CD14-positive monocyte (primary cell): ENCODE measurements around the gene IFNW1. TPM values are rescaled to one million over a fixed set of nuclear protein-coding genes. Genes with fewer than 3 reads are reported as not detected.

ENCODE experiments used
- DNase-seq, 3 donors: peaks; one replicate each; pipeline ENCODE4 v3.0.0-alpha.2; 2011 to 2022
- H2AFZ ChIP-seq: 2 replicates; pipeline ENCODE4 v1.6.0; 2012; ENCODE audit warnings: mild to moderate bottlenecking, low read depth, low read length, inconsistent platforms; ENCODE audit not compliant: insufficient read depth, poor library complexity, severe bottlenecking
- H3K27ac ChIP-seq, 2 donors: 1 replicate in 1 of 2; 2 replicates in 1 of 2; pipeline ENCODE4 v1.5.1; 2012 to 2013; ENCODE audit warnings: low read length in 2 of 2, control low read depth in 1 of 2, inconsistent platforms in 1 of 2, low read depth in 1 of 2, mild to moderate bottlenecking in 1 of 2
- H3K27me3 ChIP-seq, 2 donors: one replicate each; pipeline versions ENCODE4 v1.6.0 to v1.6.1; 2011 to 2013; ENCODE audit warnings: low read length in 2 of 2; ENCODE audit not compliant: control insufficient read depth in 2 of 2, insufficient read depth in 2 of 2
- H3K36me3 ChIP-seq, 2 donors: replicated peaks in 1 of 2; 1 replicate in 1 of 2; 2 replicates in 1 of 2; pipeline versions ENCODE4 v1.5.1 to v1.6.1; 2012 to 2013; ENCODE audit warnings: low read length in 2 of 2, control low read depth in 1 of 2, inconsistent platforms in 1 of 2, mild to moderate bottlenecking in 1 of 2; ENCODE audit not compliant: insufficient read depth in 2 of 2, control insufficient read depth in 1 of 2
- H3K4me1 ChIP-seq, 2 donors: 1 replicate in 1 of 2; 2 replicates in 1 of 2; pipeline versions ENCODE4 v1.5.1 to v1.6.1; 2012 to 2013; ENCODE audit warnings: low read length in 2 of 2, control low read depth in 1 of 2, inconsistent platforms in 1 of 2, mild to moderate bottlenecking in 1 of 2, moderate library complexity in 1 of 2; ENCODE audit not compliant: insufficient read depth in 2 of 2, control insufficient read depth in 1 of 2
- H3K4me2 ChIP-seq: replicated peaks from 2 replicates; pipeline ENCODE3; 2012; ENCODE audit warnings: low read length, moderate library complexity, mild to moderate bottlenecking; ENCODE audit not compliant: poor library complexity, severe bottlenecking; ENCODE audit errors: extremely low read depth
- H3K4me3 ChIP-seq, 3 experiments: fragments of 200-600 bp in 1 of 3; sonication (generic) in 1 of 3; replicated peaks in 1 of 3; 1 replicate in 2 of 3; 2 replicates in 1 of 3; pipeline ENCODE4 v1.5.1; 2011 to 2013; ENCODE audit warnings: low read length in 3 of 3, mild to moderate bottlenecking in 3 of 3, control low read depth in 2 of 3, low read depth in 2 of 3, inconsistent platforms in 1 of 3, moderate library complexity in 1 of 3
- H3K79me2 ChIP-seq: 2 replicates; pipeline ENCODE4 v1.6.0; 2012; ENCODE audit warnings: mild to moderate bottlenecking, control low read depth, inconsistent platforms, low read length, moderate library complexity; ENCODE audit not compliant: insufficient read depth
- H3K9ac ChIP-seq: 2 replicates; pipeline ENCODE4 v1.6.0; 2017; ENCODE audit warnings: low read length, mild to moderate bottlenecking; ENCODE audit not compliant: insufficient read depth, poor library complexity, severe bottlenecking
- H3K9me3 ChIP-seq, 2 donors: replicated peaks in 1 of 2; 1 replicate in 1 of 2; 2 replicates in 1 of 2; pipeline versions ENCODE4 v1.5.1 to v1.6.1; 2012 to 2013; ENCODE audit warnings: low read length in 2 of 2, control low read depth in 1 of 2; ENCODE audit not compliant: control insufficient read depth in 1 of 2, insufficient read depth in 1 of 2
- H4K20me1 ChIP-seq: 2 replicates; pipeline ENCODE4 v1.6.0; 2012; ENCODE audit warnings: mild to moderate bottlenecking, low read length, control low read depth, moderate library complexity; ENCODE audit not compliant: insufficient read depth
- H3K27ac Mint-ChIP-seq, 7 donors: one replicate each; pipeline ENCODE4 v1.8.0; 2020; ENCODE audit warnings: mild to moderate bottlenecking in 7 of 7, mixed read lengths in 7 of 7, moderate library complexity in 6 of 7, inconsistent platforms in 2 of 7
- H3K27me3 Mint-ChIP-seq, 3 donors: one replicate each; pipeline ENCODE4 v1.8.0; 2021 to 2022; ENCODE audit warnings: low read depth in 3 of 3, mild to moderate bottlenecking in 3 of 3, mixed read lengths in 3 of 3, moderate library complexity in 3 of 3, inconsistent platforms in 1 of 3
- H3K36me3 Mint-ChIP-seq, 2 donors: one replicate each; pipeline ENCODE4 v1.8.0; 2020; ENCODE audit warnings: mixed read lengths in 2 of 2, inconsistent platforms in 1 of 2, mild to moderate bottlenecking in 1 of 2
- H3K4me1 Mint-ChIP-seq: one replicate; pipeline ENCODE4 v1.8.0; 2020; ENCODE audit warnings: mild to moderate bottlenecking, mixed read lengths
- H3K4me3 Mint-ChIP-seq, 2 donors: one replicate each; pipeline ENCODE4 v1.8.0; 2020; ENCODE audit warnings: mild to moderate bottlenecking in 2 of 2, mixed read lengths in 2 of 2, moderate library complexity in 1 of 2
- H3K9me3 Mint-ChIP-seq, 7 donors: one replicate each; pipeline ENCODE4 v1.8.0; 2020 to 2022; ENCODE audit warnings: mixed read lengths in 7 of 7, mild to moderate bottlenecking in 6 of 7, moderate library complexity in 6 of 7, inconsistent platforms in 2 of 7
- CTCF ChIP-seq: fragments of 200-600 bp; IDR thresholded peaks from one replicate; pipeline ENCODE4 v1.8.0; 2022; ENCODE audit warnings: antibody characterized with exemption, mild to moderate bottlenecking
- WGBS: methylation state at CpG from one replicate; pipeline ENCODE4 v1.1.5; 2013; ENCODE audit warnings: missing lambda C conversion rate; ENCODE audit not compliant: insufficient coverage; 5-methylcytosine and 5-hydroxymethylcytosine counted together
- intact Hi-C, 2 donors: fragments of 100-400 bp; cut with micrococcal nuclease; formaldehyde crosslinking; loops; one replicate each; pipeline versions ENCODE4 v1.15.0 to v1.15.1; 2023
- polyA plus RNA-seq, 3 donors: library from polyadenylated mRNA; depleted of rRNA in 1 of 3; unstranded in 2 of 3; stranded (reverse) in 1 of 3; fragments of 300-500 nt in 2 of 3; fragments of >200 nt in 1 of 3; fragmentation: Illumina TruSeq in 2 of 3; gene quantifications; 1 replicate in 2 of 3; 2 replicates in 1 of 3; pipeline ENCODE4 v1.2.3, GENCODE V29; 2012 to 2021

IFNW1 gene
- polyA plus RNA-seq, 3 donors = not detected

DNA sequence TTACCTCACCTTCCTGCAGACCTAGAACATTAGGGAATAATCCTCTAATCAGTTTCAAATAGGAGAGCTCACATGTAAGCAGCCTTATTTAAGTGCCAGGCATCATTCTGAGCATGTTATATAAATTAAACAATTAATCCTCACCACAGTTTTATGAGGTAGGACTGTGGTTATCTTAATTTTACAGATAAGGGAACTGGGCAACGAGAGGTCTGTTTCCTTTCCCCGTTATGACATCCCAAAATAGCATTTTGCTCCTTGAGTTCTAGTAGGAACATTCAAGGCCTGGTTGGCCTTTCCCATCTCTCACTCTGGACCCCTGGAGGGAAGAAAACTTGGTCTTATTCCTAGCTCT lies 44.8 kb downstream of the IFNW1 start:
- Histone ChIP-seq H3K4me1 (peaks cover 25 to 29% of the 10 kb centered on the region in 2 donors), H4K20me1 (no peaks in the 10 kb centered on the region), H3K9ac (no peak overlapping the region), H3K4me2 (peak overlapping the region; percentile 63), H2AFZ (no peak overlapping the region), H3K36me3 (no peaks in the 10 kb centered on the region), H3K27ac (peak overlapping the region in 1 of 2 donors; percentile 49), H3K9me3 (no peaks in the 10 kb centered on the region), H3K27me3 (no peaks in the 10 kb centered on the region), H3K79me2 (no peaks in the 10 kb centered on the region), H3K4me3 (peak overlapping the region in 2 of 3 experiments; percentile 13 to 56)
- TF ChIP-seq CTCF = no peak
- intact Hi-C loops = loop anchor here in 1 of 2 donors (5.0 to 10.0 kb wide), 2 partner anchors 62 to 125 kb away; partner anchors contain the start of gene HACD4
- H3K36me3 Mint-ChIP-seq = no peaks in the 10 kb centered on the region
- WGBS = no CpG with 5 or more reads among the region's 2 CpGs
- H3K27ac Mint-ChIP-seq = peak overlapping the region in 5 of 7 donors; percentile 68 to 86 (median 81)
- no peaks in the 10 kb centered on the region for H3K9me3 Mint-ChIP-seq
- DNase-seq = no peak
- H3K4me1 Mint-ChIP-seq = peaks cover 31% of the 10 kb centered on the region
- H3K4me3 Mint-ChIP-seq = peak overlapping the region; percentile 34 to 62
- no peaks in the 10 kb centered on the region for H3K27me3 Mint-ChIP-seq

DNA sequence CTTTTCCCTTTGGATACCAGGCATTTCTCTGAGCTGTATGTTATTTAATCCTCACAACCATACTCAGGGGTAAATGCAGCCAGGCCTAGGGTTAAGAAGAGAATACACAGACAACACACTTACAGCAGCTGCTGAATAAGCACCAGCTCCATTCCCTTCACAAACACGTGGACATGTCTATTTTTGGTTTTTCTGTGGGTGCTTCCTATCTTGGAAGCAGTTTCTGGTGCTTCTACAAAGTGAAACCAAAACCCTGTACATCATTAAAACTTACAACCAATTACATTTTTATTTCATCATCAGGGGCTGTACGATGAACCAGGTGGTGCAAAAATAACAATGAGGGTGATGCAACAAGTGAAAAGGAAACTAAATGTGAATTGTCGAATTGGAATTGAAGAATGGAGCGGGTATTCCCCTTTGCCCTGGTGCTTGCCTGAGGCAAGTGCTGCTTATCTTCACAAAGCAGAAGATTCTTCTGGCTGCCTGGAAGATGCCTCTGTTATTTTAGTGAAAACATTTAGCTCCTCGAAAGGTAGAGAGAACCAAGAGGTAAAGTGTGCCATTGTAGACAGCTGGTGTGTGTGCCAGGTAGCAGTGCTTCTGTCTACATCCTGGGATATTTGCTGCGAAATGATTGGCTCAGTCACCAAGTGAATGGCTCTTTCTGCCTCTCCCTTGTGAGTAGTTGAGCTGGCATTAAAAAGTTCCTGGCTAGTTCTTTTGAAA lies 45.3 kb downstream of the IFNW1 start:
- Histone ChIP-seq H3K9ac (no peak overlapping the region), H3K4me3 (peak overlapping the region in 2 of 3 experiments; percentile 13 to 56), H2AFZ (no peak overlapping the region), H3K4me1 (peaks cover 25 to 32% of the 10 kb centered on the region in 2 donors), H3K4me2 (peak overlapping the region; percentile 63), H3K9me3 (no peaks in the 10 kb centered on the region), H3K36me3 (no peaks in the 10 kb centered on the region), H3K27ac (peak overlapping the region; percentile 26 to 49), H4K20me1 (no peaks in the 10 kb centered on the region), H3K79me2 (no peaks in the 10 kb centered on the region), H3K27me3 (no peaks in the 10 kb centered on the region)
- Mint-ChIP-seq H3K4me3 (peak overlapping the region; percentile 34 to 62), H3K27me3 (no peaks in the 10 kb centered on the region), H3K27ac (peak overlapping the region; percentile 56 to 86 (median 76)), H3K9me3 (no peaks in the 10 kb centered on the region), H3K36me3 (no peaks in the 10 kb centered on the region), H3K4me1 (peaks cover 34% of the 10 kb centered on the region)
- DNase-seq = peak; percentile 59 to 83 (median 78)
- intact Hi-C loops = loop anchor here in 1 of 2 donors (5.0 to 10.0 kb wide), 2 partner anchors 62 to 124 kb away; partner anchors contain the start of gene HACD4
- TF ChIP-seq CTCF = no peak
- 11% methylated on average over 2 of the region's 6 CpGs for WGBS
